Heart left ventricle (tissue), 16 donors: ENCODE data around the gene CD47. TPM values are rescaled to one million over a fixed set of nuclear protein-coding genes. Genes with fewer than 3 reads are reported as not detected.

Experiments
- ATAC-seq, 4 donors: fragments of 200-7000 bp; cut with Tn5 transposase; one replicate each; pipeline ENCODE4 v1.9.1; 2020 to 2022; ENCODE audit warnings: moderate library complexity in 4 of 4, mild to moderate bottlenecking in 3 of 4, moderate number of reproducible peaks in 1 of 4
- DNase-seq, 5 donors: peaks; one replicate each; pipeline ENCODE4 v3.0.0-alpha.2; 2020
- H3K27ac ChIP-seq, 12 donors: fragments of 200-600 bp; sonication (generic) in 4 of 12; one replicate each; pipeline versions ENCODE4 v1.5.0 to v1.8.0; 2016 to 2022; ENCODE audit warnings: mild to moderate bottlenecking in 2 of 12
- H3K27me3 ChIP-seq, 9 donors: fragments of 200-600 bp; sonication (generic) in 2 of 9; one replicate each; pipeline versions ENCODE4 v1.5.1 to v1.8.0; 2016 to 2022; ENCODE audit warnings: mild to moderate bottlenecking in 3 of 9
- H3K36me3 ChIP-seq, 9 donors: fragments of 200-600 bp; sonication (generic) in 2 of 9; one replicate each; pipeline versions ENCODE4 v1.5.0 to v1.8.0; 2018 to 2022; ENCODE audit warnings: mild to moderate bottlenecking in 2 of 9
- H3K4me1 ChIP-seq, 12 donors: fragments of 200-600 bp; sonication (generic) in 4 of 12; one replicate each; pipeline versions ENCODE4 v1.5.0 to v1.8.0; 2016 to 2022; ENCODE audit warnings: mild to moderate bottlenecking in 3 of 12
- H3K4me3 ChIP-seq, 12 donors: fragments of 200-600 bp; sonication (generic) in 4 of 12; one replicate each; pipeline versions ENCODE4 v1.5.0 to v1.8.0; 2017 to 2022; ENCODE audit warnings: mild to moderate bottlenecking in 9 of 12, moderate library complexity in 4 of 12
- H3K9me3 ChIP-seq, 12 donors: fragments of 200-600 bp; sonication (generic) in 4 of 12; one replicate each; pipeline versions ENCODE4 v1.5.0 to v1.8.0; 2016 to 2022; ENCODE audit warnings: mild to moderate bottlenecking in 1 of 12
- CTCF ChIP-seq, 12 donors: fragments of 200-600 bp; sonication (generic) in 4 of 12; IDR thresholded peaks; one replicate each; pipeline versions ENCODE4 v1.5.0 to v1.8.0; 2018 to 2022; ENCODE audit warnings: antibody characterized with exemption in 12 of 12, mild to moderate bottlenecking in 5 of 12
- POLR2A ChIP-seq, 2 donors: fragments of 450-650 bp; IDR thresholded peaks; one replicate each; pipeline ENCODE4 v1.6.1; 2017; ENCODE audit warnings: antibody characterized with exemption in 2 of 2, mild to moderate bottlenecking in 2 of 2, moderate library complexity in 2 of 2
- WGBS, 4 donors: extraction: QIAGEN DNeasy Blood & Tissue Kit in 2 of 4; methylation state at CpG; one replicate each; pipeline versions ENCODE4 v1.1.5 to v1.1.7; 2013 to 2018; 5-methylcytosine and 5-hydroxymethylcytosine counted together
- intact Hi-C, 10 donors: fragments of 100-400 bp; cut with DNase I; formaldehyde crosslinking; loops; one replicate each; pipeline versions ENCODE4 v1.11.1 to v1.14.2; 2022
- polyA plus RNA-seq, 2 donors: library from polyadenylated mRNA; stranded (reverse); fragments of 200-250 nt; gene quantifications; one replicate each; pipeline ENCODE4 v1.2.3, GENCODE V29; 2013
- total RNA-seq, 9 donors: library from RNA; depleted of rRNA in 2 of 9; stranded (reverse); fragments of >200 nt in 2 of 9; fragmentation: NEBNext Ultra II Directional in 3 of 9; extraction: Animal tissue kit (Norgen Biotek cat#: 25700) in 3 of 9; gene quantifications; one replicate each; pipeline versions ENCODE4 v1.1.0 to v1.2.4, GENCODE V29; 2016 to 2023
- donor health status: ischemic (EF 13 %, LVEDD 7.1; RV severe dilation, severe dysfunction).
- donor health status: healthy with polysubstance abuse.
- donor health status: DM: no; HTN: yes; CAD: no.
- donor health status: DM: no; HTN: no; CAD: no.
- donor health status: ischemic (EF 25% LVEDD 6.9; RV normal size, moderate dysfunction).
- donor health status: ischemic (EF 25% LVEDD 5.7; RV mildly dilated, moderate dysfunction).
- donor health status: healthy.
- donor health status: DM: yes; HTN: yes; CAD: no.
- donor health status: ischemic (EF 35%, LVEDD 5.7; RV mildly dilated, moderate dysfunction).
- donor health status: nonischemic (EF 11% LVEDD 7.7; RV severe dilation, severe dysfunction).
- donor health status: DM: yes; HTN: yes; CAD: no.
- donor health status: PGD.
- donor health status: ischemic (EF 29% LVEDD 5.4; RV normal size, mild dysfunction).
- donor health status: nonischemic (EF 23%, LVEDD 6.1; RV moderate dilation, normal function).

The CD47 gene
- total and polyA plus RNA-seq, 11 donors = 27.7 to 80.6 (median 42.4) TPM

GRCh38 chr3:108102420-108103039 lies 11.7 kb upstream of the CD47 start:
- TF ChIP-seq CTCF (IDR thresholded peaks at IDR 0.05) (no peak), POLR2A (IDR thresholded peaks at IDR 0.05) (no peak)
- 88 to 93% (median 91%) methylated on average over 8 of the region's 8 CpGs for WGBS, 4 donors
- intact Hi-C loops = no loop called here
- ATAC-seq (no peak), DNase-seq (no peak)
- Histone ChIP-seq H3K9me3 (no peaks in the 10 kb centered on the region), H3K27me3 (no peaks in the 10 kb centered on the region), H3K4me3 (no peak overlapping the region), H3K36me3 (no peaks in the 10 kb centered on the region), H3K4me1 (peaks cover 0 to 21% (median 5%) of the 10 kb centered on the region in 12 donors), H3K27ac (no peak overlapping the region)

- no peak overlapping the region for H3K27ac ChIP-seq
- H3K4me3 ChIP-seq = no peak overlapping the region
- 83 to 88% (median 85%) methylated on average over 4 of the region's 4 CpGs for WGBS, 4 donors
- DNase-seq (no peak), ATAC-seq (no peak)
- no peaks in the 10 kb centered on the region for H3K9me3 ChIP-seq
- TF ChIP-seq CTCF (IDR thresholded peaks at IDR 0.05) (no peak), POLR2A (IDR thresholded peaks at IDR 0.05) (no peak)
- intact Hi-C loops = no loop called here
- H3K27me3 ChIP-seq = no peaks in the 10 kb centered on the region
- no peaks in the 10 kb centered on the region for H3K36me3 ChIP-seq
- H3K4me1 ChIP-seq = peaks cover 0 to 21% (median 5%) of the 10 kb centered on the region in 12 donors
These were observed 10.3 kb upstream of the CD47 start for GRCh38 chr3:108100906-108101660.

- intact Hi-C loops = loop anchor here in 5 of 10 donors (10.0 kb wide), 2 partner anchors 115 to 125 kb away; partner anchors contain the start of gene IFT57 (in 4 of the 5)
These were observed 9.0 kb upstream of the CD47 start for GRCh38 chr3:108099679-108100428.

More at GRCh38 chr3:108099679-108100428, 9.0 kb upstream of the CD47 start:
- Histone ChIP-seq H3K4me1 (peaks cover 0 to 21% (median 5%) of the 10 kb centered on the region in 12 donors), H3K27ac (no peak overlapping the region), H3K27me3 (no peaks in the 10 kb centered on the region), H3K9me3 (no peaks in the 10 kb centered on the region), H3K36me3 (no peaks in the 10 kb centered on the region), H3K4me3 (no peak overlapping the region)
- WGBS, 4 donors = 81 to 95% (median 86%) methylated on average over 9 of the region's 9 CpGs
- no peak for TF ChIP-seq CTCF (IDR thresholded peaks at IDR 0.05)
- no peak for TF ChIP-seq POLR2A (IDR thresholded peaks at IDR 0.05)
- DNase-seq (no peak), ATAC-seq (no peak)
